HepG2 (cell line): ENCODE results near the gene KCNQ2. TPM values are rescaled to one million over a fixed set of nuclear protein-coding genes. Genes with fewer than 3 reads are reported as not detected.

ENCODE experiments used
- ATAC-seq: fragments of 200-7000 bp; cut with Tn5 transposase; 3 replicates; pipeline ENCODE4 v1.9.1; 2020; ENCODE audit warnings: mild to moderate bottlenecking, moderate library complexity
- BruUV-seq: library from RNA; stranded (reverse); fragments of 400-500 nt; replicated peaks from 2 replicates; lab custom pipeline; 2021; lab: Mats Ljungman, UMichigan
- CTCF ChIA-PET: fragments of 300-600 bp; formaldehyde crosslinking; extraction: SDS; loops from one replicate; lab custom pipeline; 2021; ENCODE audit warnings: low total read pairs, inconsistent platforms, low intra/inter-chr PET ratio; lab: Yijun Ruan, JAX
- POLR2A ChIA-PET: fragments of 350-600 bp; sonication (Branson Sonifier 250); formaldehyde crosslinking; loops from one replicate; lab custom pipeline; 2020; ENCODE audit warnings: antibody characterized with exemption, inconsistent platforms; lab: Yijun Ruan, JAX
- DNase-seq: peaks from one replicate; pipeline ENCODE4 v3.0.0-alpha.2; 2015; ENCODE audit warnings: low spot score
- FAIRE-seq: peaks from 3 replicates; lab custom pipeline; 2011; peaks lifted over from hg19 to GRCh38; lab: Jason Lieb, UNC
- H2AFZ ChIP-seq: one replicate; pipeline ENCODE4 v1.6.1; 2011; ENCODE audit warnings: low read length, inconsistent platforms
- H3K27ac ChIP-seq: fragments of 300-600 bp; 3 replicates; pipeline ENCODE4 v1.8.0; 2011; ENCODE audit warnings: mixed run types, mild to moderate bottlenecking, mixed read lengths, low read length, inconsistent platforms; ENCODE audit not compliant: insufficient read depth; ENCODE audit errors: extremely low read length
- H3K27me3 ChIP-seq, 2 experiments: fragments of 200-600 bp in 1 of 2; 2 replicates in 1 of 2; 3 replicates in 1 of 2; pipeline versions ENCODE4 v1.6.0 to v1.8.0; 2011; ENCODE audit warnings: low read length in 2 of 2, mild to moderate bottlenecking in 2 of 2, moderate library complexity in 2 of 2, inconsistent platforms in 1 of 2; ENCODE audit not compliant: insufficient read depth in 2 of 2, control insufficient read depth in 1 of 2
- H3K36me3 ChIP-seq, 2 experiments: fragments of 200-600 bp in 1 of 2; replicated peaks in 1 of 2; 2 replicates in 1 of 2; 3 replicates in 1 of 2; pipeline versions ENCODE4 v1.5.1 to v1.8.0; 2011; ENCODE audit warnings: low read length in 2 of 2, inconsistent platforms in 1 of 2; ENCODE audit not compliant: insufficient read depth in 2 of 2, control insufficient read depth in 1 of 2
- H3K4me1 ChIP-seq: 2 replicates; pipeline ENCODE4 v1.5.1; 2012; ENCODE audit warnings: low read length, inconsistent platforms; ENCODE audit not compliant: insufficient read depth
- H3K4me2 ChIP-seq: 2 replicates; pipeline ENCODE4 v1.6.0; 2011; ENCODE audit warnings: low read depth, low read length, inconsistent platforms
- H3K4me3 ChIP-seq, 3 experiments: fragments of 200-600 bp in 1 of 3; sonication (generic), shearing (Covaris generic) in 1 of 3; replicated peaks in 1 of 3; 2 replicates each; pipeline ENCODE4 v1.5.1; 2011 to 2016; ENCODE audit warnings: low read length in 3 of 3, inconsistent platforms in 2 of 3, low read depth in 2 of 3, mild to moderate bottlenecking in 2 of 3, control low read depth in 1 of 3, mixed read lengths in 1 of 3; ENCODE audit not compliant: insufficient read depth in 1 of 3
- H3K79me2 ChIP-seq: one replicate; pipeline ENCODE4 v1.6.1; 2011; ENCODE audit warnings: low read length, inconsistent platforms; ENCODE audit not compliant: insufficient read depth
- H3K9ac ChIP-seq: 2 replicates; pipeline ENCODE4 v1.6.0; 2011; ENCODE audit warnings: mild to moderate bottlenecking, low read depth, low read length, inconsistent platforms; ENCODE audit not compliant: insufficient read depth
- H3K9me3 ChIP-seq: 2 replicates; pipeline ENCODE4 v1.5.1; 2012; ENCODE audit warnings: mild to moderate bottlenecking, low read length
- H4K20me1 ChIP-seq: 2 replicates; pipeline ENCODE4 v1.6.0; 2011; ENCODE audit warnings: inconsistent platforms, mild to moderate bottlenecking, low read length, moderate library complexity; ENCODE audit not compliant: insufficient read depth
- DZIP1 ChIP-seq: sonication (generic); formaldehyde crosslinking; IDR thresholded peaks from 2 replicates; pipeline ENCODE4 v1.5.0; 2020; ENCODE audit warnings: mild to moderate bottlenecking, missing genetic modification reagents
- JDP2 ChIP-seq: sonication (generic); formaldehyde crosslinking; IDR thresholded peaks from 2 replicates; pipeline ENCODE4 v1.8.1; 2022; ENCODE audit warnings: missing genetic modification reagents, borderline replicate concordance
- NCOA2 ChIP-seq: sonication (generic); formaldehyde crosslinking; IDR thresholded peaks from 2 replicates; pipeline ENCODE4 v1.8.0; 2022; ENCODE audit warnings: inconsistent platforms
- NCOR1 ChIP-seq: fragments of 200-600 bp; sonication (generic); IDR thresholded peaks from 2 replicates; pipeline ENCODE4 v1.7.0; 2017; ENCODE audit warnings: antibody characterized with exemption, low read length, borderline replicate concordance
- POLR2AphosphoS5 ChIP-seq: IDR thresholded peaks from 2 replicates; pipeline ENCODE4 v1.6.1; 2012; ENCODE audit warnings: low read depth, low read length
- PREB ChIP-seq: sonication (generic); formaldehyde crosslinking; IDR thresholded peaks from 2 replicates; pipeline ENCODE4 v1.4.0; 2020; ENCODE audit warnings: missing genetic modification reagents
- REXO4 ChIP-seq: sonication (generic); formaldehyde crosslinking; IDR thresholded peaks from 2 replicates; pipeline ENCODE4 v1.8.0; 2022; ENCODE audit warnings: missing genetic modification reagents, mild to moderate bottlenecking, borderline replicate concordance
- TAF1 ChIP-seq: sonication (generic); formaldehyde crosslinking; IDR thresholded peaks from 2 replicates; pipeline ENCODE4 v1.4.0; 2020; ENCODE audit warnings: missing genetic modification reagents
- THAP7 ChIP-seq: sonication (generic); formaldehyde crosslinking; IDR thresholded peaks from 2 replicates; pipeline ENCODE4 v1.8.1; 2023; ENCODE audit warnings: mild to moderate bottlenecking, missing genetic modification reagents
- USF2 ChIP-seq, 2 experiments: sonication (generic) in 1 of 2; formaldehyde crosslinking in 1 of 2; IDR thresholded peaks; 2 replicates each; pipeline versions ENCODE4 v1.5.1 to v1.6.1; 2011 to 2020; ENCODE audit warnings: borderline replicate concordance in 1 of 2, low read depth in 1 of 2, low read length in 1 of 2, mild to moderate bottlenecking in 1 of 2, missing genetic modification reagents in 1 of 2, moderate library complexity in 1 of 2
- ZNF18 ChIP-seq: sonication (generic); formaldehyde crosslinking; IDR thresholded peaks from 2 replicates; pipeline ENCODE4 v1.8.0; 2022; ENCODE audit warnings: mild to moderate bottlenecking, missing genetic modification reagents; ENCODE audit not compliant: insufficient replicate concordance
- ZNF333 ChIP-seq: sonication (generic); formaldehyde crosslinking; IDR thresholded peaks from 2 replicates; pipeline ENCODE4 v1.4.0; 2020; ENCODE audit warnings: mild to moderate bottlenecking, missing genetic modification reagents, borderline replicate concordance
- ZNF703 ChIP-seq: sonication (generic); formaldehyde crosslinking; IDR thresholded peaks from 2 replicates; pipeline ENCODE4 v1.5.1; 2020; ENCODE audit warnings: missing genetic modification reagents, mild to moderate bottlenecking, moderate library complexity, borderline replicate concordance
- ZSCAN22 ChIP-seq: sonication (generic); formaldehyde crosslinking; IDR thresholded peaks from 2 replicates; pipeline ENCODE4 v1.4.0; 2020; ENCODE audit warnings: mild to moderate bottlenecking, missing genetic modification reagents
- WGBS: methylation state at CpG from one replicate; pipeline ENCODE4 v1.1.6; 2017; ENCODE audit warnings: low lambda C conversion rate; 5-methylcytosine and 5-hydroxymethylcytosine counted together
- in situ Hi-C: cut with HindIII; loops from 2 replicates; pipeline ENCODE4 v1.10.0; 2017; ENCODE audit warnings: low pct_unique_long_range_greater_than_20kb; ENCODE audit not compliant: extremely low pct_ligation_motif_present
- intact Hi-C: fragments of 100-400 bp; cut with micrococcal nuclease; formaldehyde crosslinking; loops from one replicate; pipeline ENCODE4 v1.10.0; 2022; ENCODE audit not compliant: unreplicated experiment
- polyA plus RNA-seq, 8 experiments: library from polyadenylated mRNA; depleted of rRNA in 3 of 8; stranded (reverse) in 7 of 8; unstranded in 1 of 8; fragments of >200 nt; fragmentation: Illumina TruSeq in 4 of 8; extraction: Trizol in 4 of 8; gene quantifications; 2 replicates each; pipeline versions ENCODE4 v1.2.1 to v1.2.3, GENCODE V29; 2011 to 2016; ENCODE audit warnings: low read depth in 4 of 8, missing spikeins in 1 of 8, mixed read lengths in 1 of 8; ENCODE audit not compliant: insufficient read depth in 1 of 8
- total RNA-seq, 5 experiments: library from RNA; depleted of rRNA; stranded (reverse); fragments of >200 nt; fragmentation: Illumina TruSeq; extraction: Trizol; gene quantifications; 2 replicates each; pipeline ENCODE4 v1.2.3, GENCODE V29; 2016; ENCODE audit warnings: low read depth in 1 of 5

Gene KCNQ2
- total and polyA plus RNA-seq, 2 of the 13 experiments (the other 11 are each of a cell fraction or from before 2014, with no cell fraction given), result not detected

GRCh38 chr20:63496596-63497120 lies 24.2 kb upstream of the KCNQ2 start:
- intact Hi-C loops, result no loop called here
- POLR2A ChIA-PET, result no interaction called here
- H3K36me3 ChIP-seq, result no peaks in the 10 kb centered on the region
- H3K79me2 ChIP-seq, result no peaks in the 10 kb centered on the region
- peaks cover 6% of the 10 kb centered on the region; the same call in 1 of the 2 replicates for H4K20me1 ChIP-seq
- H2AFZ ChIP-seq, result no peak overlapping the region
- no TSS peak for BruUV-seq
- no peak overlapping the region for H3K9ac ChIP-seq
- H3K4me1 ChIP-seq, result 0 out of 2 replicates have a peak, but pooled peaks cover 5% of the 10 kb centered on the region
- peak overlapping the region; percentile 58 for H3K4me2 ChIP-seq
- peaks cover 35 to 69% of the 10 kb centered on the region in 2 experiments for H3K27me3 ChIP-seq
- no peaks in the 10 kb centered on the region for H3K9me3 ChIP-seq
- ATAC-seq (peak; percentile 40), DNase-seq (no peak), FAIRE-seq (no peak)
- 33% methylated on average over 12 of the region's 16 CpGs for WGBS
- CTCF ChIA-PET, result interaction anchor here (1.1 to 1.4 kb wide), 2 partner anchors 23 to 41 kb away, joined by 4 read pairs; partner anchors contain the start of gene PTK6
- no peak overlapping the region for H3K27ac ChIP-seq
- H3K4me3 ChIP-seq, result peak overlapping the region in 1 of 3 experiments; percentile 39; a peak in 1 of 6 replicates
- in situ Hi-C loops, result no loop called here
- TF ChIP-seq POLR2AphosphoS5, result no peak
- TF ChIP-seq JDP2 (CRISPR knock-in tag), result no peak
- TF ChIP-seq ZSCAN22 (CRISPR knock-in tag), result no peak
- TF ChIP-seq ZNF18, result no peak
- TF ChIP-seq REXO4 (CRISPR knock-in tag), result no peak
- TF ChIP-seq THAP7 (CRISPR knock-in tag), result no peak
- TF ChIP-seq NCOR1, result no peak
- TF ChIP-seq PREB (CRISPR knock-in tag), result no peak
- TF ChIP-seq TAF1 (CRISPR knock-in tag), result 0 out of 2 replicates have a peak, but pooled peaks have one; percentile 6
- TF ChIP-seq ZNF333 (CRISPR knock-in tag), result no peak
- no peak for TF ChIP-seq NCOA2
- TF ChIP-seq USF2 (IDR thresholded peaks at IDR 0.05; ENCODE audit: low read depth, low read length), result no peak
- no peak for TF ChIP-seq USF2 (CRISPR knock-in tag; IDR thresholded peaks at IDR 0.05; ENCODE audit: borderline replicate concordance)
- no peak for TF ChIP-seq ZNF703 (CRISPR knock-in tag)
- TF ChIP-seq DZIP1 (CRISPR knock-in tag), result no peak
